NCI-H345 treated with DMSO at 0.1 percent for 48 hours (cell line): Measurements from ENCODE around the gene SMARCA4.
"Not testable (repeated sequence)": the region's sequence is repeated elsewhere in the genome, so short reads cannot be mapped to it uniquely, and the experiment has no call there.

Source experiments
- DNase-seq: peaks from one replicate; lab custom pipeline; 2025; ENCODE audit not compliant: unreplicated experiment; lab: John Stamatoyannopoulos, UW

SMARCA4 gene

GRCh38 chr19:11059511-11060358 is 98.9 kb downstream of the SMARCA4 start:
- no peak for DNase-seq

- no peak for DNase-seq
Measured at GRCh38 chr19:11061952-11062351, 101.1 kb downstream of the SMARCA4 start.

- no peak for DNase-seq
Measured at GRCh38 chr19:11063434-11063833, 102.6 kb downstream of the SMARCA4 start.

- DNase-seq: no peak
Measured at GRCh38 chr19:11064831-11065303, 104.0 kb downstream of the SMARCA4 start.

- no peak for DNase-seq
Measured at GRCh38 chr19:11066326-11066725, 105.5 kb downstream of the SMARCA4 start.

GRCh38 chr19:11067356-11068113 is 106.7 kb downstream of the SMARCA4 start:
- no peak for DNase-seq

GRCh38 chr19:11069561-11069960 is 108.7 kb downstream of the SMARCA4 start:
- DNase-seq: no peak

GRCh38 chr19:11070123-11070522 is 109.3 kb downstream of the SMARCA4 start:
- DNase-seq: no peak

GRCh38 chr19:11073568-11073967 is 112.7 kb downstream of the SMARCA4 start:
- DNase-seq: no peak

- not testable (repeated sequence) for DNase-seq
Measured at GRCh38 chr19:11076792-11077191, 116.0 kb downstream of the SMARCA4 start.

- no peak for DNase-seq
Measured at GRCh38 chr19:11078893-11079292, 118.1 kb downstream of the SMARCA4 start.

- no peak for DNase-seq
Measured at GRCh38 chr19:11079999-11080398, 119.2 kb downstream of the SMARCA4 start.

GRCh38 chr19:11087870-11088505 is 127.2 kb downstream of the SMARCA4 start:
- DNase-seq: no peak

GRCh38 chr19:11088506-11089253 is 127.8 kb downstream of the SMARCA4 start:
- DNase-seq: no peak

- DNase-seq: peak; percentile 22
Measured at GRCh38 chr19:11089254-11090013, 128.6 kb downstream of the SMARCA4 start, which contains the start of gene LDLR. Gene LDLR, plus strand, starts transcription at chr19:11089463. Its CDS starts 86 bp downstream, at chr19:11089549.

GRCh38 chr19:11090014-11090263 is 129.1 kb downstream of the SMARCA4 start:
- not testable (repeated sequence) for DNase-seq

- peak; percentile 25 for DNase-seq
Measured at GRCh38 chr19:11090264-11090996, 129.6 kb downstream of the SMARCA4 start.

- DNase-seq: no peak
Measured at GRCh38 chr19:11090997-11091702, 130.3 kb downstream of the SMARCA4 start.

GRCh38 chr19:11091703-11092153 is 130.9 kb downstream of the SMARCA4 start:
- DNase-seq: no peak
